DMS 273 (cell line): Measurements from ENCODE around the gene POLD4.
"Not testable (repeated sequence)": the region's sequence is repeated elsewhere in the genome, so short reads cannot be mapped to it uniquely, and the experiment has no call there.

ENCODE experiments used
- DNase-seq: peaks from one replicate; lab custom pipeline; 2025; ENCODE audit not compliant: unreplicated experiment; lab: John Stamatoyannopoulos, UW

Gene POLD4

DNA sequence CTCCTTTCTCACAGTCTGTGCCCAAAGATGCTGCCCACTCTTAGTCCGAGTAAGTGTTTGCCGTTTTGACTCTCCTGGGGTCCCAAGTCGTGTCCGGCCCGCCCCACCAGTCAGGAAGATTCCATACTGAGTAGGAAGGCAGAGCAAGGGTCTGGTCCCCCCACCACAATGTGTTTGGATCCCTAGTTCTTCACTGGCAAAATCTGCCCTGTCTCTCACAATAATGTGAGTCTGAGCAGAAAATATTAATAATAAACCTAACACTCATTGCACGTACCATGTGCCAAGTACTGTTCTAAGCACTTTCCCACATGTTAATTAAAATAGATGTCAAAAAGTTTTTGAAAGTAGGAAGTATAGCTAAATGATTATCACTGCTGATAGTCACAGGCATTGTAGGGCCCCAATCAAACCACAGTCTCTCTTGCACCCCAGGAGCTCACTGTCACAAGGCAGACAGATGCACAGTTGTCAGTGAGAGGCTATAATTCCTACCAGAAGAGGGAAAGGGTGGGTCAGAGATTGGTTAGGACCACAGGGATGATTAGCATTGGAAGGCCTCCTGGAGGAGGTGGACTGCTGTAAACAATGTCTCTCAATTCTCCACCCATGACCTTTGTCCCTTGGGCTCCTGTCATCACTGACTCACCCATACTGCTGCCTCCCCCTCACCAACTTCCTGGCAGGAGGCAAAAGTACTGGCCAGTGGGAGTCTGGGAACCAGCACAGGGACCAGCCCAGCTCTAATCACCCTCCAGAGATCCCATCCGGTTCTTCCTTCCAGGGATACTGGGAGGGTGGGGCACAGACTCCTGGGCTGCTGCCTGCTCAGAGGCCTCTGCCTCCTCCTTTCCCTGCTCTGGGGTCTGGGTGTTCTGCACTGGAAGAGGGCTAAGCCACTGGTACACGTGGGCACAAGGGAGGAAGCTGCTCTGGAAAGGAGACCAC is 1.0 kb upstream of the POLD4 start:
- DNase-seq: no peak

DNA sequence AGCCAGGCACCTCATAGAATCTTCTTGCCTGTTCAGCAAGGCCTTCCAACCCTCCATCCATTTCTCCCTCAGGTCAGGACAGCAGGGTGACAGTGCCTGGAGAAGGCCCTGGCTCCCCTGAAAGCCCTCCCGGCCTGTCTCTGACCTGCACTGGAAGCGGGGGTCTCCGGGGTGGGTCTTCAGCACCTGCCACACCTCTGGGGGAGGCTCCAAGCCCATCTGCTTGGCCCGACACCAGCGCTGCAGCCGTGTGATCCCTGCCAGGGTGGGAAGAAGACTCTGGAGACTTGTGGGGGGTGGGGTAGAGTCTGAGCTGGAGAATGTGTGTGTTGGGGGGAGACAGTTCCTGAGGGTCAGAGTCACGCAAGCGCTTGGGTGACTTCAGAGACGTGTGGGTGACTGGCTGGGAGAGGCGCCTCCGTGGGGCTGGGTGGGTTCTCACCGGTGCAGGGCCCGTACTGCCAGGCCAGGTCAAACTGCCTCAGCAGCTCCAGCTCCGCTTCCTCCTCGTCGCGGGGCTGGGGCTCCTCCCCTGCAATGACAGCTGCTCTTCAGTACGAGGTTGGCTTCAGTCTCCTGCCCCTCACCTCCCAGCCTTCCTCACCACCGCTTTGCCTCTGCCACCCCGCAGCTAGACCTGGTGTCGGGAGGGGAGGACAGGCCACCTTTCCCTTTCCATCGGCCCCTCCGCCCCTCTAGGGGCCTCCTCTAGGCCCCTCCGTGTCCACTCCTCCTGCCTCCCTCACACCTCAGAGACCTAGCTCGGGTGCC is 615 bp downstream of the POLD4 start:
- DNase-seq: peak; percentile 79

DNA sequence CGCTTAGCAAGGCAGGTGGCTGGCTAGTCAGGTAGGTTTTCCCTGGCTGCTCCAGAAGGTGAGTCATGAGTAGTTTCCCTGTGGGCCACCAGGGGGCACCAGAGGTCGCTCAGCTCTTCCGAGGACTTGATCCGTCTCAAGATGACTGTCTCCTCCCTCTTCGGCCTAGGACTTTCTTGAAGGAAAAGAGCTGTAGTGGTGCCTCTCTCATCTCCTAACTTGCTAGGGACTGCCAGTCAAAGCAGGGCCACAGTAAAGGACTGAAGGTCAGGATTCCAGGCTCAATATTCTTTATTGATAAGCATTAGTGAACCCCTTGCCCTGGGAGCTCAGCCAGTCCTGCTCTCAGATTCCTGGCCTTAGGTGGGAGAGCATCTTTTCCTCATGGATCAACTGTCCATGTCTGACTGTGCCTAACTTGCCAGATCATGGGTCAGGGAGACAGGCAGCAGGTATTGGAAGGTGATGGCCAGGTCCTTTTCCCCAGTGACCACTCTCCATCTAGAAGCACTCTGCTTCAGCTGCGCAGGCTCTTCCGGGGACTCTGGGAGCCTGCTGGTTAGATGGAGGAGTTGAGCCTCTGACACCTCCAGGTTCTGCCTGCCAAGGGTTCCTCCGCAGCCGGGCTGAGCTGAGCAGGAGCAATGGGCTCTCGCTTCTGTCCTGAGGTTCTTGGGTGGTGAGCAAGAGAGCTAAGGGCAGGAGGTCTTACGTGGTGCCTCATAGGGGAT is 1.9 kb downstream of the POLD4 start:
- DNase-seq: peak; percentile 64

DNA sequence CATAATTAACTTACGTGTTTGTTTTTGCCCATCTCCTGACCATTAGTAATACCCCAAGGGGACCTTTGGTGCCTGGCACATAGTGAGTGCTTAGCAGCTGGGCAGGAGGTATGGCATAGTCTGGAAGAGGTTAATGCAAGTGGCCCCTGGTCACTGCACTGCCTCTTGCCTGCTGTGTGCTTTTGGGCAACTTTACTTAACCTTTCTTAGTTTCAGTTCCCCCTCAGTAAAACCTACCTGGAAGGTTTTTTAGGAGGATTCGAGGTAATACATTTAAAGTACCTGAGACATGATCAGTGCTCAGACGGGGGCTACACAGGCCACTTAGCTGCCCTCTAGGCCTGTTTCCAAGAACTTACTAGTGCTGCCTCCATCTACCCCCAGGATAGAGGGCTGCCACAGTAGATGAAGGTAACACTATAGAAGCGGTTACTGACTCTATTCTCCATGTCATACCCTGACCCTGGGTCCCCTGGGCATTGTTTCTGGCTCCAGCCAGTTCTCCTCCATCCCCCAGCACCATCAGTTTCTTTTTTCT is 3.3 kb downstream of the POLD4 start:
- DNase-seq: no peak

DNA sequence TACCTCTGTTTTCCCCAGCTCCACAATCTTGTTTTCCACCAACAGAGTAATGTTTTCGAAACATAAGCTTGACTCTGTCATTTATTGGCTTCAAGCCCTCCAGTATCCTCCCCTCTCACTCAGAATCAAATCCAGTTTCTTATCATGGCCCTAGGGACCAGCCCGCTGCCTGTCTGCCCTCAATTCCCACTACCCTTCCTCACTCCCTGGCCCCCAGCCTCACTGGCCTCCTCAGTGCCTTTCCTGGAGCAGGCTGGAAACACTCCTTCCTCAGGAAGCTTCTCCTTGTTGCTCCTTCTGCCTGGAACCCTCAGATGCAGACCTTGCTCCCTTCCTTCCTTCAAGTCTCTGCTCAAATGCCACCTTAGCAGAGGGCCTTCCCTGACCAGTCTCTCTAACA is 3.9 kb downstream of the POLD4 start:
- no peak for DNase-seq

DNA sequence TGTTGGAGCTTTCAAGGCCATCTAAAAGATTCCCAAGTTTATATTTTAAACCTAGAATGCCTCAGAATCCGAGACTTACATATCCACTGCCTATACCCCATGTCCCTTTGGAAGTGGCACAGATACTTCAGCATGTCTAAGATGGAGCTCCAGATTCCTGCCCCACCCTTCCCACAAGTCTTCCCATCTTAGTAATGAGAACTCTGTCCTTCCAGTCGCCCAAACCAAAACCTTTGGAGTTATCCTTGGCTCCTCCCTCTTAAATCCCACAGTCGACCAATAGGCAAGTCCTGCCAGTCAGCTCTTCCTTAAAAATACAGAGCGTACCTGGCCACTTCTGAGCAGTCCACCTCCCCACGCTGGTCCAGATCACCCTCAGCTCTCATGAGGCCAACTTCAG is 4.3 kb downstream of the POLD4 start:
- DNase-seq: no peak

DNA sequence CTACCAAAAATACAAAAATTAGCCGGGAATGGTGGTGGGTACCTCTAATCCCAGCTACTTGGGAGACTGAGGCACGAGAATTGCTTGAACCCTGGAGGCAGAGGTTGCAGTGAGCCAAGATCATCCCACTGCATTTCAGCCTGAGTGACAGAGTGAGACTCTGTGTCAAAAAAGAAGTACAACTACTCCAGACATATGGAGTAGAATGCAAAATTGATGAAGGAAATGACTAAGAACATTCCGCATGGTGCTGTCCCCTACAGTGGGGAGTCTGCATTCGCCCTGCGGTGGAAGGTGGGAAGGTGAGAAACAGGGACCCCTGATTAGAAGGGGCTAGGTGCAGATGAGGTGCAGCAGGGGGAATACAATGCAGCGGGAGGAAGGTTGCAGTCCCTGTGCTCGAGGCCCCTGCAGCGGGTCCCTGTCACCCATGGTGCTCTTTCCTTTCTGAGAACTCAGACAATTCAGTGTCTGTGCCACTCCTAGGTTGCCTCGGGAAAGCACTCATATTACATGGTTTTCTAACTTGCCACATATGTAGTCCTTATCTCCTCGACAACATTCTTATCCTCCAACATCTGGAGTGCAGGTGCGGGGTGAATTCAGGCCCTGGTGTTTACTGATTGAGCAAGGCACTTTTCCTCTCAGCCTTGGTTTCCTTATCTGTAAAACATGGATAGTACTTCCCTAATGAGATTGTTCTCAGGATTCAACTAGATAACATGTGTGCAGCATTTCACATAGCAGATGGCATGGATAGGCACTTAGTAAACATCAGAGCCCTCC is 5.2 kb downstream of the POLD4 start:
- peak; percentile 65 for DNase-seq

DNA sequence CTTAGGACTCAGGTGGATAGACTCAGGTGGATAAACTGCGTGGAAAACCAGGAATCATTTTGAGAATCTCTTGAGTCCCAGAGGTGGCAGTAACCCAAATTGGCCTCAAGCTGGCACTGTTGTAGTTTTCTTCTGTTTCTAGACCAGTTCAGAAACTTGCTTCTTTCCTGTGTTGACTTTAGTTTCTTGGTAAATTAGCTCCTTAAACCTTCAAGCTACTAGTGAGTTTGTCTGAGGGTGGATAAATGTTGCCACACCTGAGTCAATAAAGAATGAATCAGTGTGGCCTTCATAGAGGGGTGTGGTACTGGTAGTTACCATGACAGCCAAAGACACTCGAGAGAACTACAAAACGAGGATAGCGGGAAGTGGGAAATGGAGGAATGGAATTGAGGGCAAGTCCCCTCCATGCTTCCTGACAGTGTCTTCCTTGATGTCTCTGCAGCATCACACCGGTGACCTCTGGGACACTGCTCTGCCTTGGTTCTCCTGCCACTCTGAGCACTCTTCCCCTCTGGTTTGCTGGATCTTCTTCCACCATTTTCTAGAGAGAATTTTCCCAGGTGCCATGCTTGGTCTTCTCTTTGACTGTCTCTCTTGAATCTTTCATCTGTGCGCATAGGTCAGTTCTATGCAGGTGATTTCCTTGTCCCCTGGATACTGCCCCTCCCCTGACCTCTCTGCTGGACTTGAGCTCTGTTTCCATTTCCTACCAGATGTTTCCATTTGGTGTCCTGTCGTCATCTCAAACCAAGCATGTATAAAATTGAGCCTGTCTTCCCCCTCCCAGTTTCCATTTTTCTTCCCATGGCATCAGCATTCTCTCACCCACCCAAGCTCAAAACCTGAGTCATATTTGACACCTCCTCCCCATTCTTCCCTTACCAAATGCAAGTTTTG is 7.2 kb downstream of the POLD4 start:
- peak; percentile 46 for DNase-seq

DNA sequence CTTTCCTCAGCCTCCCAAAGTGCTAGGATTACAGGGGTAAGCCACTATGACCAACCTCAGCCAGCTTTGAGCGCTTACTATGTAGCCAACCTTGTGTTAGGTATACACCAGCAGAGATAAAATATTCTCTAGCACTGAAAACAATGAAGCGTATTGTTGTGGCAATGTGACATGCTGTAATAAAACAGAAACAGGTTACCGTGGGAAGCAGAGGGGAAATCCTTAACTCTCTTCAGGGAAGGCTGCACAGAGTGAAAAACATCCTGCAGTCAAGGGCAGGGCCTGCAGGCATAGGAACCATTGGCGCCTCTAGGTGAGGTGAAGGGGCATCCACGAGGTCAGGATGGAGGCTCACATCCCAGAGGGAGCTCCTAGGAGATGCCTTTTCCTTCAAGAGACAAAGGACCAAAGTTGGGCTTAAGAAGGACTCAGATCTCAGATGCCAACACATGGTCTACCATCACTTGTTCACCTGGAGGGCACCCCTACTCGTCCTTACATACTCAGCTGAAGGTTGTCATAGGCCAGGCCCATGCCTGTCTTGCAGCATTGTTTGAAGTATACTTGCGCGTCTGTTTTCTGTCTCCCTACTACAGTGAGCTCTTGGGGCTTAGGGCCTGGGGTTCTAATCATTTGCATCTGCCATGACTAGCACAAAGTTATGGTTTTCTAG is 8.0 kb downstream of the POLD4 start:
- DNase-seq: no peak

DNA sequence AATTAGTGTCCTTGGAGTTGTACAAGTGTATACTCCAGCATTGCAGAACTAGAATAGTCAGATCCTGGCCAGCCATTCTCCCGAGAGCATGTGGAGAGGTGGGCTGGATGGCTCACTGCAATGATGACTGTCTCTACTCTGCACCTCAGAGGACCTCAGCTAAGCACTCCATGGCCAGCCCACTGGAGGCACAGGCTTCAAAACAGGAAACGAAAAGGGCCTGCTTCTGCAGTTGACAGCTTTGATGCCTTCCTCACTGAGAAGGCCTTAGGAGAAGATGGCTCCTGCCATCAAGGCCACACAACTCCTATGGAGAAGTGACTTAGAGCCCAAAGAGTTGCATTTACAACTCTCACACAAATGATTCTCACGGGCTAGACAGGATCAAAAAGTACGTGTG is 9.1 kb downstream of the POLD4 start:
- DNase-seq: no peak

DNA sequence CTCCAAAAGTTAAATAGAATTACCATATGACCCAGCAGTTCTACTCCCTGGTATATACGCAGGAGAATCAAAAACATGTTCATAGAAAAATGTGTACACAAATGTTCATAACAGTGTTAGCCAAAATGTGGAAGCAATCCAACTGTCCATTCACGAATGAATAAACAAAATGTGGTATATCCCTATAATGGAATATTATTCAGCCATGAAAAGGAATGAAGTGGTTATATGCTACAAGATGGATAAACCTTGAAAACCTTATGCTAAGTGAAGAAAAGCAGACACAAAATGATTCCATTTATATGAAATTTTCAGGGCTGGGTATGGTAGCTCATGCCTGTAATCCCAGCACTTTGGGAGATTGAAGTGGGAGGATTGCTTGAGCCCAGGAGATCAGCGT is 16.1 kb downstream of the POLD4 start:
- DNase-seq: no peak

DNA sequence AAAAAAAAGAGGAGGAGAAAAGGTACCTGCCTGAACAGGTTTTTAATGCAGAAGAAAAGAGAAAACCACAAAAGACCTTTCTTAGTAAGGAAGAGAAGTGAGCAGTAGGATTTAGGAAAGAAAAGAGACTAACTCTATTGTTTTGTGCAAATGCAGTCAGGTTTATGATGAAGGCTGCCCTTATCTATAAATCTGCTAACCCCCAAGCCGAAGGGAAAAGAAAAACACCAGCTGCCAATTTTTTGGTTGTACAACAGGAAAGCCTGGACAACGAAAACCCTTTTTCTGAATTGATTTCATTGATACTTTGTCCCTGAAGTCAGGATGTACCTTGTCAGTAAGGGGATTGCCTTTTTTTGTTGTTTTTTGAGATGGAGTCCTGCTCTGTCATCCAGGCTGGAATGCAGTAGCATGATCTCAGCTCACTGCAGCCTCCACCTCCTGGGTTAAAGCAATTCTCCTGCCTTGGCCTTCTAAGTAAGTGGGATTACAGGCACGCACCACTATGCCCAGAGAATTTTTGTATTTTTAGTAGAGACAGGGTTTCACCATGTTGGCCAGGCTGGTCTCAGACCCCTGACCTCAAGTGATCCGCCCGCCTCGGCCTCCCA is 21.2 kb downstream of the POLD4 start:
- DNase-seq: peak; percentile 32

DNA sequence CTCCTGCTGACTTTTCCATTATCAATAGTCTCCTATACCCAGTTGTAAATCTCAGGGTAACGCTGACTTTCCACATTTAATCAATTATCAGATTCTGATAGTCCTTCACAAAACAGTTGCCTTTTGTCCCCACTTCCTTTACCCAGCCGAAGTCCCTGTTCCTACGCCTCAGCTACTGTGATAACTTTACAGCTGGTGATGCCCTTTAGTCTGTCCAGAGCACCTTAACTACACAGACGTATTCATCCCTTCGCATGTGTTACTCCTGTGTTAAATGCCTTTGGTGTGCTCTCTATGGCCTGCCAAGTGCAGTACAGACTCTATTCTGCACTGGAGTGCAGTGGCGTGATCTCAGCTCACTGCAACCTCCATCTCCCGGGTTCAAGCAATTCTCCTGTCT is 29.8 kb downstream of the POLD4 start:
- no peak for DNase-seq

DNA sequence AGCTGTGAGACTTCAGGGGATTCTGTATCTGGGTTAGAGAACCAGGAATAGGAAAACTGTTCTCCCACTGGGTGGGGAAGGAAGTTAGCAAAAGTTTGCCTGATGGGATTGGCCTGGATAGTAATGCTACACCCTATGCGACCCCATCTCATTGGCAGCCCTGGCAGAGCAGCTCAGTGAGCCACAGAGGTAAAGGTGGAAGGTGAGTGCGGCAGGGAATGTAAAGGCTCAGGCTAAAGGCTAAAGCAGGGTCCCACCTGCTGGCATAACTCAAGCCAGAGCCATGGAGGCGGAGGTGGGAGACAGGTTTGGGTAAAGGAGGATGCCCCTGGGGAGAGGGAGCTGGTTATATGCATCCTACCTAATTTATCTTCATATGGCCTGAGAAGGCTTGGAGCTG is 31.3 kb downstream of the POLD4 start:
- DNase-seq: no peak

DNA sequence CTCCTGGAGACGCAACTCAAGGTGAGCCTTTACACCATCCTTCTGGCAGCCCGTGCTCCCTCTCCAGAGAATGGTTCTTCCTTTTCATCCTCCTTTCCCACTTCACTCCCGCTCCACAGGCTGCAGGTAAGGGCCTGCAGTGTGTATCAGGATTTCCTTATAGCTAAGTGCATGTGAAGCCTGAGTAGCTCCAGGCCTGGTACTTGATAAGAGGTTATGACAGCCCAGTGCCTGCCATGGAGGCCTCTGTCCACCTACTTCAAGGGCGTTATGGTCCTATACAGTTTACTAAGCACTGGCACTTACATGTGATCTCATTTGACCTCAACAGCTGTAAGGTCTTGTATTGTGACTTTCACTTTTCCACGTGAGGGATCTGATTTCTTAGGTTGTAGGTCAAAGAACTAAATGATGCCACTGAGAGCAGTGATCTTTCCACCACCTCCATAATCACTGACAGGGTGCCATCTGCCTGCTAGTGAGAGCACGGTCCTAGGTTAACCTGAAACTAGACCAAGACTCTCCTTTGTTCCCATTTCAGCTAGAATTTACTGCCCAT is 32.0 kb downstream of the POLD4 start:
- DNase-seq: no peak

DNA sequence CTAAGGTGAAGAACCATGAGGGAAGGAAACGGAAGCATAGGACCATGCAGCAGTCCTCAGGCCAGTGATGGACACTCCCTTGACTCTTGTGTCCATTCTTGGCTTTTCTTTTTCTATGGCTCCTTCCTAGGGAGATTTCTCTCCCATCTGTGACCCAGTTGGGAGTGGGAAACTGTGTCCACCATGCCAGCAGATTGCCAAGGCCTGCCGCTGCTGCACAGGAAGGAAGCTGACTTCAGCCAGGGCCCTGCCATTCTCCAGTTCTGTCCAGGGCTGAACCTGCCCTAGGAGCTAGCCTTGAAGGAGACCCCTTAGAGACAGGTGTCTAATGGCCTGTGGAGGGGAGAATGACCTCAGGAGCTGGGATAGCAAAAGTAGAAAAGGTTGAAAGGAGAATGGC is 32.7 kb downstream of the POLD4 start:
- DNase-seq: no peak

DNA sequence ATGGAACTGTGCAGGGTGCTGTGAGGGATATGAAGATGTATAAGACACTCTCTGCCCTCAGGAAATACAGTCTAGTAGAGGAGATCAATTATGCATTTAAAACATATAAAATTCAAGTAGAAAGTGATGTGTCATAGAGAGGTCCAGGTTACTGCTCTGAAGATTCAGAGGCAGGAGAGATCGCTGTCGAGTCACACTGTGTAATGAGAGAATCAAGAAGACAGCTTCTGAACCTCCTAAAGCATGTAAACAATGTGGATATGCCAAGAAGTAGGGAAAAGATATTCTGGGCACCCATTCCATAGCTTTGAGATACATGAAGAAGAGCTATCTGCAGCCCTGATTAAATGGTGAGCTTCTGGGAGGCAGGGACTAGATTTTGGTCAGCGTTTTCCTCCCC is 33.3 kb downstream of the POLD4 start:
- DNase-seq: no peak

DNA sequence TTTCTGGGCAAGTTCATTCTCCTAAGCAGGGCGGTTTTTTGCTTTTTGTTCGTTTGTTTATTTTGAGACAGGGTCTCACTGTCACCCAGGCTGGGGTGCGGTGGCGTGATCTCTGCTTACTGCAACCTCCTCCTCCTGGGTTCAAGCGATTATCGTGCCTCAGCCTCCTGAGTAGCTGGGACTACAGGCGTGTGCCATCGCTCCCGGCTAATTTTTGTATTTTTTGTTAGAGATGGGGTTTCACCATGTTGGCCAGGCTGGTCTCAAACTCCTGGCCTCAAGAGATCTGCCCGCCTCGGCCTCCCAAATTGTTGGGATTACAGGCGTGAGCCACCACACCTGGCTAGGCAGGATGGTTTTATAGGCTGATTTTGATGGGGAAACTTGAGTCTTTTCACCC is 34.5 kb downstream of the POLD4 start:
- not testable (repeated sequence) for DNase-seq
